HS-5 (cell line): ENCODE results near the gene AQP7.
"Not testable (repeated sequence)": the region's sequence is repeated elsewhere in the genome, so short reads cannot be mapped to it uniquely, and the experiment has no call there.

ENCODE experiments used
- DNase-seq: peaks from one replicate; pipeline ENCODE4 v3.0.0-alpha.2; 2012; ENCODE audit warnings: low read depth

Gene AQP7

DNA sequence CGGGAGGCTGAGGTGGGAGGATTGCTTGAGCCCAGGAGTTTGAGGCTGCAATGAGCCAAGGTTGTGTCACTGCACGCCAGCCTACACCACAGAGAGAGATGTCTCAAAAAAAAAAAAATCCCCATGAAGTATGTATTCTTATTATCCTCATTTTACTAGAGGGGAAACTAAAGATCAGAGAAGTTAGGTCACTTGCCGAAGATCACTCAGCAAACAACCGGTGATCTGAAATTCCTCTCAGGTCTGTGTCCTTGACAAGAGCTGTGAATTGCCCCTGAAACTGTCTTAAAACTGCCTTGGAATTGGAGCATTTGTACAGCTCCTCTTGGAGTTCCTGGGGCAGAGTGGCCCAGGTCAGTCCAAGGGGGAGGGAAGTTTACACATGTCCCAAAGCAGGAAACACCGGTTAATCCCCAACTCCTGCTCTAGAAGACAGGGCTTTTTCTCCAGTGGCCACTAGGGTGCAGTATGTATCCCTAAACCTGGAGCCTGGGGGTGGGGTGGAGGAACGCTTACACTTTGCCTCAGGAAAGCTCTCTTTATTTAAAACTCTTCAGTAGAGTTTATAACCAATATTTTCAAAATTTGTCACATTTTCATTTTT is 27.6 kb downstream of the AQP7 start:
- peak; percentile 28 for DNase-seq

DNA sequence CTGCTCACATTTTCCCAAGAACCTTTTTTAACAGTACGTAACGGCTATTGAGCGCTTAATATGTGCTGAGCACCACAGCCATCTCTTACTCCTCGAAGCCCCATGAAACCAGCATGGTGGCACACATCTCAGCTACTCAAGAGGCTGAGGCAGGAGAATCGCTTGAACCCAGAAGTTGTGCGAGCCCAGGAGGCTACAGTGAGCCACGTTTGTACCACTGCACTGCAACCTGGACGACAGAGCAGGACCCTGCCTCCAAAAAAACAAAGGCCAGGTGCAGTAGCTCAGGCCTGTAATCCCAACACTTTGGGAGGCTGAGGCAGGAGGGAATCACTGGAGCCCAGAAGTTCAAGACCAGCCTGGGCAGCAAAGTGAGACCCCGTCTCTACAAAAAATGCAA is 28.2 kb downstream of the AQP7 start:
- DNase-seq = no peak

DNA sequence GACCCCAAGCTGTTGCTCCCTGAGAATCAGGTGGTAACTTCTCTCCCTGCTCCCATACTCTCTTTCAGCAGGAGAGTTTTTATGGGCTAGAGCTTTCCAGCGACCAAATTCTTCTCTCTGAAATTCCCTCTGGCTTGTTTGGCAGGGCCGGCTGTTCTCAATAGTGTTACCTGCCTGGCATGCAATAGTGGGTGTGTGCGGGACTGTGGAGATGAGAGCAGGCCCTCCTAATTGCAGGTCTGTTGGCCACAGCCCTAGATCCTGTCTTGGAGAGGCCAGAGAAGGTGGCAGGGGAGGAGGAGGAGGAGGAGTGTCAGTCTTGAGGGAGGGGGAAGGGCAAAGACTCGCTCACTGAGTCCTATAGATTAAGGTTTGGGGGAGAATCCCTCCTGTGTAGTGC is 29.5 kb downstream of the AQP7 start:
- no peak for DNase-seq

DNA sequence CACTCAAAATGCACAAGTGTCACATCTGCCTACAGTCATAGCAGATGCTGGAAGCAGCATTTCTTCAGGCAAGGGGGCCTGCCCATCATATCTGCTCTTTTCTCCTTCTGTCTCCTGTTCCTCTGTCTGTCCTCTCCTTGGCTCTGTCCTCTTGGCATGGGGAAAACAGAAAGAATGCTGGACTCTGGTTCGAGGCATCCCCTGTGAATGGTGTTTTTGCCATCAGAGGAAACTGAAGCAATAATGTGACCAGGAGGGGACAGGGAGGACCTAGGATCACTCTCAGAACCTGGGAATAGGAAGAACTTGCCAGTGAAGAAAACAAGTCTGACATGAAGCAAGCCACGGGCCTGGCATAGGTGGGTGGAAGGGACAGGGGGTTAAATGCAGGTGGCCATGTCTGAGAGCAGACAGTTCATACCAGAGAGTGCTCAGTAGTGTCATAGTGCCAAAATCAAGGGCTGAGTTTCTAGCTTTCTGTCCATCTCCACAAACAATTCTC is 35.3 kb downstream of the AQP7 start:
- DNase-seq = no peak

DNA sequence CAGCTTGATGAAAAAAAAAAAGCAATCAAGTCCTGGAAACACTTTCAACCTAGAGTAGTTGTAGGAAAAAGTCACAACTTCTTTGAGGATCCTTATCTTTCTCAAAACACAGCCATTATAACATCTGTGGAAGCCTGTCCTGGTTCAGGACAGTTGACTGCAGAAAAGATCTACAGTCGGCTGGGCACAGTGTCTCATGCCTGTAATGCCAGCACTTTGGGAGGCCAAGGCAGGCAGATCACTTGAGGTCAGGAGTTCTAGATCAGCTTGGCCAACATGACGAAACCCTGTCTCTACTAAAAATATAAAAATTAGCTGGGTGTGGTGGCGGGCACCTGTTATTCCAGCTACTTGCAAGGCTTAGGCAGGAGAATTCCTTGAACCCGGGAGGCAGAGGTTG is 37.6 kb downstream of the AQP7 start:
- not testable (repeated sequence) for DNase-seq

DNA sequence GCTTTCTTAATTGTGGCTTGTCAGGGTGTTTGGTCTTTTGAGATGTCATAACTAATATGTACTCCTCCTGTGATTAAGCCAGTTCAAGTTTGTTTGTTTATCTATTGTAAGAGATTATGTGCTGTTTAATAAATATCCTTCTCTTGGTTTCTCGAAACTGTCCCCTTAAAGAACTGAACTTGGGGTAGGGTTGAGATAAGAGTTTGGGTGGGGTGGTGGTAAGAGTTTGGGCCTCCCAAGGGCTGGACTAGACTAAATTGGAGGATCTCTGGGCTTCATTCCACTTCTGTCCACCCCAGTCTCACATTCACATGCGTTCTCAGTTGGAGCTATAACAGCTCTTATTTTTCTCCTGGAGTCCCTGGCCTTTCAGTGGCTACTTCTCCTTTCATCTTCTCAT is 38.2 kb downstream of the AQP7 start:
- DNase-seq = no peak

DNA sequence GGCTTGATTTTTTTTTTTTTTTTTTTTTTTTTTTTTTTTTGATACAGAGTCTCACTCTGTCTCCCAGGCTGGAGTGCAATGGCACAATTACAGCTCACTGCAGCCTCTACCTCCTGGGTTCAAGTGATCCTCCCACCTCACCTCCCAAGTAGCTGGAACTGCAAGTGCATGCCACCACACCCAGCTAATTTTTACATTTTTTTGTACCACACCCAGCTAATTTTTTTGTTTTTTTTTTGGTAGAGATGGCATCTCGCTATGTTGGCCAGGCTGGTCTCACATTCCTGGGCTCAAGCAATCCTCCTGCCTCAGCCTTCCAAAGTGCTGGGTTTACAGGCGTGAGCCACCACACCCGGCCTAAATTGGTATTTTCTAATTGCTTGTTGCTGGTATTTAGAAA is 43.7 kb downstream of the AQP7 start:
- not testable (repeated sequence) for DNase-seq

DNA sequence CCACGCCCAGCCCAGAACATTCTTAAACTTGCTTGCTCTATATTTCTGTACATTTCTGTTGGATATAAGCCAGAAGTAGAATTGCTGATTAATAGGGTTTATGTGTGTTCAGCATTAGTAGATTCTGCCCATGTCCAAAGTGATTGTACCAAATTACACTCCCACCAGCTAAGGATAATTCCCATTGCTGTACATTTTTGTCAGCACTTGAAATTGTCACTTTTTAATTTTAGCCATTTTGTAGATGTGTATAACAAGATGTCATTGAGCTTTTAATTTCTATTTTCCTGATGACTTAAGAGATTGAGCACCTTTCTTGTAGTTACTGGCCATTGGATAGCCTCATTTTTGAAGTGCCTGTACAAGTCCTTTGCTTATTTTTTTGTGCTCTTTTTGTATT is 46.4 kb downstream of the AQP7 start:
- no peak for DNase-seq

DNA sequence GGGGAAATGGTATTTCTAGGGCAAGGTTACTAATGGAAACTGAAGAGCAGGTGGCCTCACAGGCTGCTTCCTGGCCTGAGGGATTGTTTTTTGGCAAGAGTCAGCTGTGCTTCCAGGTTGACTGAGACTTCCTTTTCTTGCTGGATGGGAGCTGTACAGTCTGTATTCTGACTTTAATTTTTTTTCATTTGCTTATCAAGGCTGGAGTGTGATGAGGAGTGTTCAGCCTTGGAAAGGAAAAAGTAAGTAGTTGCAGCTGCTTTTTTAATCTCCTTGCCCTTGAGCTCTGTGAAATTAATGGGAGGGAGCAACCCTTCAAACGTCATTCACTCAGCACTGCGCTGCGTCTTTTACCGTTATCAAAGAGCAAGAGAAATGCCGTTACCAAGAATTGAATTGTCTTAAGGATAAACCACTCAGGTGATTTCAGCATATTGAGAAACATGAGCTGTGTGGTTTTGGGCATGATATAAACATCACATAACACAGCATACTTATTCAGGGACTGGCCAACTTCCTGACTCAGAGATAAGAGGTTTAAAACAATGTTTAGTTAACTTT is 47.6 kb downstream of the AQP7 start:
- DNase-seq = no peak

DNA sequence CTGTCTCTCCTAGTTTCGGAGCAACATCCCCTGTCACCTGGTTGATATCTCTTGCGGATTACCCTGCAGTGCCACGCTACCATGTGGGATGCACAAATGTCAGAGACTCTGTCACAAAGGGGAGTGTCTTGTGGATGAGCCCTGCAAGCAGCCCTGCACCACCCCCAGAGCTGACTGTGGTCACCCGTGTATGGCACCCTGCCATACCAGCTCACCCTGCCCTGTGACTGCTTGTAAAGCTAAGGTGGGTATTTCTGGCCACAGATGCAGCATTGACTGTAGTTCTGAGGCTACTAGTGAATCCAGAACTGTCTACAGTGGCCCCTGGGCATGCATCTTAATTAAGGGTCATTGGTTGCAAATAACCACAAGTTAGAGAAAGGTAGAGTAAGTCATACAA is 50.8 kb downstream of the AQP7 start:
- no peak for DNase-seq

DNA sequence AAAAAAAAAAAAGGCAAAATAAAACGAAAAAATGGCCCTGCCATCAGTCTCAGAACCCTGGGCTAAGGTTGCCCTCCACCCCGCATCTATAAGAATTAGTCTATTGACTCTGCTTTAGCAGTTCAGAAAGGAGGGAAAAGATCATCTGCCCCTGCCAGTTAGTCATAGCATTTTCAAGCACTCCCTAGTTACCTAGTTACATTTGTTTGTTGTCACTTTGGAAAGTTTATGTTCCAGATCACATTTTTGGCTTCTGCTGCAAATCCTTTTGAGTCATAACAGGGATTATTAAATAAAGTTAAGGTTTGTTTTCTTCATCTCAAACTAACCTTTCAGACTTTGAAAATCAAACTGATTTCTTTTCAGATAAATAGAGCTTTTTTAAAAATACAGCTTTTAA is 52.1 kb downstream of the AQP7 start:
- DNase-seq = peak; percentile 33

DNA sequence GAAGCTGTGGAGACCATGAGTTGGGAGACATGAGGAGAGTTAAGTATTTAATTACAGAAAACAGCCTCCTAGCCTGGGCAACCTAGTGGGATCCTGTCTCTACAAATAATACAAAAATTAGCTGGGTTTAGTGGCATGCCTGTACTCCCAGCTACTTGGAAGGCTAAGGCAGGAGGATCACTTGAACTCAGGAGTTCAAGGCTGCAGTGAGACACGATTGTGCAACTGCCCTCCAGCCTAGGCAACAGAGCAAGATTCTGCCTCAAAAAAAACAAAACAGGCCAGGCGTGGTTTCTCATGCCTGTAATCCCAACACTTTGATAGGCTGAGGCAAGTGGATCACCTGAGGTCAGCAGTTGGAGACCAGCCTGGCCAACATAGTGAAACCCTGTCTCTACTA is 52.6 kb downstream of the AQP7 start:
- DNase-seq = no peak

DNA sequence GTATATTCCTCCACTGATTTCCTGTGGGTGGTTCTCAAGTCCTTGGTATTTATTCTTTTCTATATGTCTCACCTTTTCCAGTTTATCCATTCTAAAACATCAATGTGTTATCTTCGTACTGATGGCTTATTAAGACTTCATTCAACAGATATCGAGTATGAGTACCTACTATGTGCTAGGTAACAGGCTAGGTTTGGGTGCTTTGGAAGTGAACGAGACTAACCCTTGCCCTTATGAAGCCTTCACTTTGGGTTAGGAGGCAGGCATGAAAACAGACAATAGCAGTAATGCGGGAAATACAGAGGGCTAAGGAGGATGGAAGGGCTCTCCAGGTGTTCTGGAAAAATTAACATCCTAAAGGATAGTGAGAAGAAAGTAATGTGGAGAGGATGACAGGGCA is 53.4 kb downstream of the AQP7 start:
- no peak for DNase-seq

DNA sequence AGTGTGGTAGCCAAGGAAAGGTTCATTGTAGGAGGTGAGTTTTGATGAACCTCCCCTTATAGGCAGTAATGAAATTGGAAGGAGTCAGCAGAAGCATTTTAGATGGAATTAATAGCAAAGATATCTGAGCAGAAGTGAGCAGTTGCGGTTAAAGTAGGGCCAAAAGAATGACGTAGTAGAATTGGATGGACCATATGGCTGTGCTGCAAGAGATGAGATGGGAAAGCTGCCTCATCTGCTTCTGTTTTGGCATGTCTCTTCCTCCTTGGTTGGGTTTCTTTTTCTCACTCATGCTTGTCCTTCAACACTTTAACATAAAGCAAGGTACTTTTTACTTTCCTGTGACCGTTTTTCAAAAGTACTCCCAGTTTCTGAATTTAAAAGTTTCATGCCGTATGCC is 55.8 kb downstream of the AQP7 start:
- no peak for DNase-seq

DNA sequence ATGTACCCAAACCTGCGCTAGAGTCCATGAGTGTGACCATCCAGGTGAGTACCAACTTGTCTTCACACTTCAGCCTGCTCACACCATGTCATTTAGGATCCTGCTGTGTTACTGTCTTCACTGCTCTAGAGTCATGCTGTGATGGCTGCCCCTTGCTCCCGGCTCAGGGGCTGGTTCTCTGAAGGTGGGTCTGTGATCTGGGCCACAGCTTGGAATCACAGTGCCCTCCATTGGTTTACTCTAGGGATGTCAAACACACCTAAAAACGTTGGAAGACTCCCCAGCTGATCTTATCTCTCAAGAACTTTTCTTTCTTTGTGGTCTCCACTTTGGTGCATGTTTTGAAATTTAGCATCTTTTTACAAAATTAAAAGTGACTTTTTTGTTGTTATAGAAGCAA is 58.2 kb downstream of the AQP7 start:
- no peak for DNase-seq

DNA sequence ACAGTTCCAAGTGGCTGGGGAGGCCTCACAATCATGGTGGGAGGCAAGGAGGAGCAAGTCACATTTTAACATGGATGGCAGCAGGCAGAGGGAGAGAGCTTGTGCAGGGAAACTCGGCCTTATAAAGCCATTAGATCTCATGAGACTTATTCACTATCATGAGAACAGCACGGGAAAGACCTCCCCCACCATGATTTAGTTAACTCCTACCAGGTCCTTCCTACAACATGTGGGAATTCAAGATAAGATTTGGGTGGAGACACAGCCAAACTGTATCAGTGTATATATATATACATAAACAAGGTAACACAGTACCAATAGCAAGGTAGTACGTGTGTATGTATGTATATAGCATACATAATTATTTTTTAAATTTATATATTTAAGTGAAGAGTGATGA is 61.2 kb downstream of the AQP7 start:
- DNase-seq = no peak

DNA sequence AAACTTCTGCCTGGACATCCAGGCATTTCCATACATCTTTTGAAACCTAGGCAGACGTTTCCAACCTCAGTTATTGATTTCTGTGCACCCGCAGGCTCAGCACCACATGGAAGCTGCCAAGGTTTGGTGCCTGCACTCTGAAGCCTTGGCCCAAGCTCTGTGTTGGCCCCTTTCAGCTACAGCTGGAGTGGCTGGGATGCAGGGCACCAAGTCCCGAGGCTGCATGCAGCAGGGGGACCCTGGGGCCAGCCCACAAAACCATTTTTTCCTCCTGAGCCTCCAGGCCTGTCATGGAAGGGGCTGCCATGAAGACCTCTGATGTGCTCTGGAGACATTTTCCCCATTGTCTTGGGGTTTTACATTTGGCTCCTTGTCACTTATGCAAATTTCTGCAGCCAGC is 62.2 kb downstream of the AQP7 start:
- no peak for DNase-seq
